ENCODE data around the gene MLST8.
"Not testable (repeated sequence)": the region's sequence is repeated elsewhere in the genome, so short reads cannot be mapped to it uniquely, and the experiment has no call there.

MLST8 gene

GRCh38 chr16:2246301-2246885, 41.1 kb downstream of the MLST8 start:
- no peak for DNase-seq (ENCODE audit: low read depth)

GRCh38 chr16:2250652-2251295, 45.5 kb downstream of the MLST8 start:
- no peak for DNase-seq (ENCODE audit: low read depth)

DNA sequence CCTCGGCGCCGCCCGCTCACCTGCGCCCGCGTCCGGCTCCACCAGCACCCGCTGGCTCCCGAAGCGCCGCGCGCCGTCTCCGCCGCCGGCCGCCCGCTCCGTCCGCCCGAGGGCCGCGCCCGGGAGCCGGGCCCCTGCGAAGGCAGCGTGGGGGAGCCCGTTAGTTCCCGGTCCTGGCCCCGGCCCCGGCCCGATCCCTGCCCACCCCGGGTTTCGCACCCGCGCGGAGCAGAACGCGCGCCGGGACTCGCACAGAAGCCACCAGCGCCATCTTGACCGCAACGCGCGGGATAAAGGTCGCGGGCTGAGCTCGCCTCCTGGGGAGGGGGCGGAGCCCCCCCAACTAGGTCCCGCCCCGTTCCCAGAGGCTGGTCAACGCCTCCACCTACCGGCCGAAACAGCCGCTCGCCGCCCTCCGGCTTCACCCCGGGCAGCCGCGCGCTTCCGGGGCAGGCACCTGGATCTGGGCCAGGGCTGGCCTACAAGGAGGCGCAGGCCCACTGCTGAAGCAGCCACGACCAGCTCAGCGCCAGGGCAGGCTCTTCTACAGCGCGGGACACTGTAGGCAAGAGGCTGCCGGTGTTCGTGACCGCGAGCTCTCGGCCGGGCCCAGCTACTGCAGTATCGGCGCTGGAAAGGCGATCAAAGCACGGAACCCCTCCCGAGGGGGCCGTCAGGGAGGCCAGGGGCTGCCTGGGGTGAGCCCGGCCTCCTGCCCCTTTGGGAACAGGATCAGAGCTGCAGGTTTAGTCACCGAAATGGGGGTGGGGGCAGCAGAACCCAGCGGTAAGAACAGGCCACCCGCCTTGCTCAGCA, 46.2 kb downstream of the MLST8 start, which contains the start of gene ECI1:
Gene ECI1 (minus strand): TSS at position 292 of the 816 bp plus-strand sequence. CDS start 21 bp downstream, at position 271.
- DNase-seq (ENCODE audit: low read depth) = peak; percentile 84

- no peak for DNase-seq (ENCODE audit: low read depth)
Measured at GRCh38 chr16:2252806-2253148, 47.5 kb downstream of the MLST8 start.

DNA sequence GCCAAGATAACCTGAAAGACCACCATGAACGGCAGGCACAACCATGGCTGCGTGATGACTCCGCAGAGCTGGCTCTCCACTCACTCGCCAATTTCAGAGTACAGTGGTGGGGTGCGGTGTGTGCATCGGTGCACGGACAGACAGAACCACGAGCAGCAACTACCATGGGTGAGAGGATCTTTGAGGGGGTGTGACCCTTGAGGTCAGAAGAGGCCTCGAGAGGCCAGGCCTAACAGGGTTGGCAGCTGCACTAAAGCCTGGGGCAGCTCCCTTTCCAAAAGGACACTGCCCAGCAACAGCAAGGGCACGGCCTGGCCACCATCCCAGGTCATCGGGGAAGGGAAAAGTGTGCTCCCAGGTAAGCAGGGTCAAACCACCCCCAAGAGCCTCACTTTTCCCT, 48.0 kb downstream of the MLST8 start:
- DNase-seq (ENCODE audit: low read depth) = no peak

DNA sequence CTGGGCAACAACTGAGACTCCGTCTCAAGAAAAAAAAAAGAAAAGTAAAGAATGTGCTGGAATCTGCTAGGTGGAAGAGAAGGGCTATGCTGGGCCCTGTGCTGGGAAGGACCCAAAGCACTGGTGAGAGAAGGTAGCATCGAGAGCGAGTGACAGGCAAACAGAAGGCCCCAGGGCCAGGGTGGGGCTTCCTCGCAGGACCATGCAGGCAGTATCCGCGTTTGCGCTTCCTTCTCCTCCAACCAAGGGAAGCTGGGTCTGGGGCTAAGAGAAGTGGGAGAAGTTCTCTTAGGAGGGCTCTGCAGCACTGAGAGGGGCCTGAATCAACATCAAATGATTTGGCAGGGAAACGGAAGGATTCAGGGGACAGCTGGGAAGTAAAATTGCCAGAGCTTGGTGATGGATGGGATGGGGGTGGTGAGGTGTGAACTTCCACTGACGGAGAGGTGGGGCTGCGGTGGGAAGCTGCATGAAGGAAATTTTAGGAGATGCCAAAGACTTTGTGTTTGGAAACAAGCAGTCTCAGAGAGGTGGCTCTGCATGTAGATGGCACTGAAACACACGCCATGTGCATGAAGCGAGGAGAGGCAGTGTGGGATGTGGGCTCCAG, 51.4 kb downstream of the MLST8 start:
- no peak for DNase-seq (ENCODE audit: low read depth)

GRCh38 chr16:2257726-2258125, 52.5 kb downstream of the MLST8 start:
- no peak for DNase-seq (ENCODE audit: low read depth)

- not testable (repeated sequence) for DNase-seq (ENCODE audit: low read depth)
Measured at GRCh38 chr16:2258530-2258929, 53.3 kb downstream of the MLST8 start.

All from HS-27A (cell line).